Measurements from ENCODE around the gene SOX15.

GRCh38 chr17:7556627-7557026 is 33.3 kb downstream of the SOX15 start:
- no peak for TF ChIP-seq CTCF (IDR thresholded peaks at IDR 0.05)
- TF ChIP-seq POLR2A (IDR thresholded peaks at IDR 0.05), result no peak
- peak in 1 of 3 donors; percentile 26 for TF ChIP-seq POLR2AphosphoS5 (IDR thresholded peaks at IDR 0.05)
